GM19328 (cell line): ENCODE measurements around the gene CHTOP.
"Not testable (repeated sequence)": the region's sequence is repeated elsewhere in the genome, so short reads cannot be mapped to it uniquely, and the experiment has no call there.

Source experiments
- ATAC-seq: cut with Tn5 transposase; IDR thresholded peaks from one replicate; pipeline ENCODE4 v1.9.1; 2021; ENCODE audit warnings: mild to moderate bottlenecking, moderate library complexity; ENCODE audit not compliant: unreplicated experiment

Gene CHTOP

DNA sequence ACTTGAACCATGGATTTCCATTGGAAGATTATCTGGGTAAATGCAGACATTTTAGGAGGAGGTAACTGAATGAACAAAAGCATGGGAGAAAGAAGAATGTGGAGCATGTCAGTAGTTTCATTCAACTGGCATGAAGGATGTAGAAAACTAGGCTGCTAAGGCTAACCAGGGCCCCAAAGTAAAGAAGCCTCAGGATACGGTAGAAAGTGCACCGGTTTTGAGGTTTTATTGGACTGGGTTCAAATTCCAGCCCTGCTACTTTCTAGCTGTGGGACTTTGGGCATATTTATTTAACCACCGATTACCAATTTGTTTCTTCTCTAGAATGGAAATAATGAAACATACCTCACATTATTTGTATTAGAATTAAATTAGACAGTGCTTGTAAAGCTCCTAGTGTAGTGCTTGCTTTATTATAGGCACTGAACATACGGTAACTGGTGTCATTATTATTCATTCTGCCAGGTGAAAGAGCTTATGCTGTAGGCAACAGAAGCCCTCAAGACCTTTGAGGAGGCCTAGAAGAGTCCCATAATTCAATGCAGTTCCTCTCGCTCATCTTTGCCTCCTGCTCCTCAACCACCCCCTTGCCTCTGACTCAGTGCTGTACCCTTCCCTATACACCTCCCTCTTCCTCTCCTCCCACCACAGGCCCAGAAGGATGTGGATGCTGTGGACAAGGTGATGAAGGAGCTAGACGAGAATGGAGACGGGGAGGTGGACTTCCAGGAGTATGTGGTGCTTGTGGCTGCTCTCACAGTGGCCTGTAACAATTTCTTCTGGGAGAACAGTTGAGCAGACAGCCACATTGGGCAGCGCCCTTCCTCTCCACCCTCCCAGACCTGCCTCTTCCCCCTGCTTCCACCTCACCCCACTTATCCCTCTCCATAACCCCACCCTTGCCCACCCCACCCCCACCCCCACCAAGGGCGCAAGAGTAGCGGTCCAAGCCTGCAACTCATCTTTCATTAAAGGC, 2.5 kb upstream of the CHTOP start:
- no peak for ATAC-seq

DNA sequence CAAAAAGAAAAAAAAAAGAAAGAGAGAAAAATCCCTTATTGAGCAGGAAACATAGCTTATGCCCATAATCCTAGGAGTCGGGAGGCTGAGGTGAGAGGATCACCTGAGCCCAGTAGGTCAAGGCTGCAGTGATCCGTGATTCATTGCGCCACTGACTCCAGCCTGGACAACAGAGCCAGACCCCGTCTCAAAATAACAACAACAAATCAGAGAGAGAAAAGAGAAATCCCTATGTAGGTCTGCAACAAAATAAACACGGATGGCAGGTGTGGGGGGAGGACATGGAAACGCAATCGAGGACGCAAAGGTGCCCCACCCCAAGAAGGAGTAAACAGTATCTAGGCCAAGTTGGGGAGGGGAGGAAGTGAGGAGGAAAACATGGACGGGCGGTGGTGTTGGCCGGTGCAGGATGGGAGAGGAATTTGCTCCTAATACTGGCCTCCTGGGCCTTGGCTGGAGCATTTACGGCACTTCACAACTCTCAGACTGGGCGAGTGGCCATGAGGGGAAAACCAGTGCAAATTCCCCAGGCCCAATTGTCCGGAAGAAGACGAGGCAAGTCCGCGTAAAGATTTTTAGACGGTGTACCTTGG, 609 bp upstream of the CHTOP start:
- no peak for ATAC-seq

DNA sequence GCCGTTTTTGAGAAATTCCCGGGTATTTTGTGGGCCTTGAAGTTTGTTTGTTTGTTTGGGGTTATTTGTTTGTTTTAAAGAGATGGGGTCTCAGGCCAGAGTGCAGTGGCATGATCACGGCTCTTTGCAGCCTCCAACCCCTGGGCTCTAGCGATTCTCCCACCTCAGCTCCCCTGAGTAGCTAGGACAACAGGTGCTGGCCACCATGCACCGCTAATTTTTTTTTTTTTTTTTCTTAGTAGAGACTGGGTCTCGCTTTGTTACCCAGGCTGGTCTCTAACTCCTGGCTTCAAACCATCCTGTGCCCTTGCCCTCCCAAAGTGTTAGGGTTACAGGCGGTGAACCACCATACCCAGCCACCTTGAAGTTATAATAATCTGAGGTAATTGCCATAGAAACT, 2.0 kb downstream of the CHTOP start:
- ATAC-seq = no peak

GRCh38 chr1:153636312-153636711, 2.4 kb downstream of the CHTOP start:
- ATAC-seq = no peak

GRCh38 chr1:153638261-153638660, 4.4 kb downstream of the CHTOP start:
- no peak for ATAC-seq

DNA sequence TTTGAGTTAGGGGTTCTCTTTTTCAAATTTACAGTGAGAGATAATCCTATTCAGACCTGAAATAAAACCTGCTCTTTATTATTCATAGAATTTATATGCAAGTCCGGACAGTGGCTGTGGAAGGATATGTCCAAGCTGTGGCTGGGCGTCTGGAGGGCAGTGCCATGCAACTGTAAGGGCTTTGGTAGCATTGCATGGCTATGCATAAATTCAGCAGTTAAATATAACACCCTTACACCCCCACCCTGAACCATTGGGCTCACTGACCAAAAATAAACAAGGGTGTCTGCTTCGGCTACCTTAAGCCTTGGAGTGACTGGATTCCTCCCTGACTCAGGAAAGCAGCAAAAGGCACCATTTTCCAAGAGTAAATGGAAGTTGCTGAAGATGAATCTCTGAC, 5.4 kb downstream of the CHTOP start:
- ATAC-seq = no peak

GRCh38 chr1:153640213-153640612, 6.3 kb downstream of the CHTOP start:
- not testable (repeated sequence) for ATAC-seq

DNA sequence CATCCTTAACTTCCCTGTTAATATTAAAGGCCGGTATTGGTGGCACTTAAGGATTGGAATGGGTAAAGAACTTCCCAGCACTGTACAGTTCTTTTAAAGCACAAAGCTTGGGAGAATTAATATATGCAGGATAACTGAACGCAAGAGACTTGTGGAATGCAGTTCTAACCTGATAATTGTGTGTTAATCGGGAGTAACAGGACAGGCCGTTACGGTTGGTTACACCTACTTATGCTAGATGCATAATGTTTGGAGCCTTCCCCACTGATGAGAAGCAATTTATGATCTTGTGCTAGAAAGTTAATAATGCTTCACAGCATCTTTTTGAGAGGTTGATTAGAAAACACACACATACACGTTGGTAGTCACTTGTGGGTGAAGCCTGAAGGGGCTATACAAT, 7.0 kb downstream of the CHTOP start:
- ATAC-seq = no peak

- no peak for ATAC-seq
Measured at GRCh38 chr1:153642161-153642560, 8.3 kb downstream of the CHTOP start.

DNA sequence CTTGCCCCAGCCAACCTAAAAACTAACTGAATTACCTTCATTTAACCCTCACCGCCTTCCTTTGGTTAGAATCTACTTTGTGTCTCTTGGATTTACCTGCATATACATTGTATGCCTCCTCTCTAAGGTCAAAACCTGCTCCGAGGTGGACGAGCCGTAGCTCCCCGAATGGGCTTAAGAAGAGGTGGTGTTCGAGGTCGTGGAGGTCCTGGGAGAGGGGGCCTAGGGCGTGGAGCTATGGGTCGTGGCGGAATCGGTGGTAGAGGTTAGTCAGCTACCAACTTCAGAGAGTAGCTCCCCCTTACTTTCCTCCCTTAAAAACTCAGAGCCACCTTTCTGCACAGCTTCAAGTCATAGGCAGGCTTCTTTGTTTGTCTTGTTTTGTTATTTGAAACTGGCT, 9.2 kb downstream of the CHTOP start:
- no peak for ATAC-seq

- ATAC-seq = no peak
Measured at GRCh38 chr1:153643816-153644215, 9.9 kb downstream of the CHTOP start.

GRCh38 chr1:153646672-153647345, 12.9 kb downstream of the CHTOP start:
- no peak for ATAC-seq

DNA sequence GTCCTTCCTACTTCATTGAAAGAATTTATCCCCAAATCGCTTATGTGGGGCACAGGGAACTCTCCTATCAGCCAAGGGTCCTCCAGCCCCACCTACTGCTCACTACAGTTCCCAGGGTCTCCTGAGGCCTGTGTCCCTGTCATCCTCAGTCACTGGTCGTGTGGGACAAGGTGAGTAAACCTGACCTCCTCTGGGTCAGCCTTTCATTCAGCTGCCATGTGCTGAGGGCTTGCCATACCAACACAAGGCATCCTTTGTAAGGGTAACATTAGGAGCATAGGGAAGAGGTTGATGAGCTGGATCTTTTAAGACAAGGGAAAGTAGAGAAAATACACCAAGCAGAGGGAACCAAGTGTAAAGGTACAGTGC, 13.5 kb downstream of the CHTOP start:
- ATAC-seq = no peak

DNA sequence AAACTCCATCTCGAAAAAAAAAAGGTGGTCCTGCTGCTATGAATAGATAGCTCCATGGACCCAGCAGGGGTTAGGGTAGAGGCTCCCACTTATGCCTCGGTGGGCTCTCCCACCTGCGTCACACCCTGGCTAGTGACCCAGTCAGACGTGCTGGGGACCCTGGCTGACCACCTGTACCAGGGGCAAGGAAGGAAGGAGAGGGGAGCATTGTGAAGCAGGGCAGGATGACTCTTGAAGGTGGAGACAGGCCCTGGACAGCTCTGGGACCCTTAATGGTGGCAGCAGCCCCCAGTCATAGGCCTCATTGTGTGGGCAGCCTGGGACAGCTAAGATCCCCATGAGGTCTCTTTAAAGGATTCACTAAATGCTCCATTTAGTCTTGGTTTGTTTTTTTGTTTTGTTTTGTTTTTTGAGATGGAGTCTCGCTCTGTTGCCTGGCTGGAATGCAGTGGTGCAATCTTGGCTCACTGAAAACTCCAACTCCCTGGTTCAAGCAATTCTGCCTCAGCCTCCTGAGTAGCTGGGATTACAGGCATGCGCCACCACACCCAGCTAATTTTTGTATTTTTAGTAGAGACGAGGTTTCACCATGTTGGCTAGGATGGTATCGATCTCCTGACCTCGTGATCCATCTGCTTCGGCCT, 14.3 kb downstream of the CHTOP start:
- no peak for ATAC-seq

DNA sequence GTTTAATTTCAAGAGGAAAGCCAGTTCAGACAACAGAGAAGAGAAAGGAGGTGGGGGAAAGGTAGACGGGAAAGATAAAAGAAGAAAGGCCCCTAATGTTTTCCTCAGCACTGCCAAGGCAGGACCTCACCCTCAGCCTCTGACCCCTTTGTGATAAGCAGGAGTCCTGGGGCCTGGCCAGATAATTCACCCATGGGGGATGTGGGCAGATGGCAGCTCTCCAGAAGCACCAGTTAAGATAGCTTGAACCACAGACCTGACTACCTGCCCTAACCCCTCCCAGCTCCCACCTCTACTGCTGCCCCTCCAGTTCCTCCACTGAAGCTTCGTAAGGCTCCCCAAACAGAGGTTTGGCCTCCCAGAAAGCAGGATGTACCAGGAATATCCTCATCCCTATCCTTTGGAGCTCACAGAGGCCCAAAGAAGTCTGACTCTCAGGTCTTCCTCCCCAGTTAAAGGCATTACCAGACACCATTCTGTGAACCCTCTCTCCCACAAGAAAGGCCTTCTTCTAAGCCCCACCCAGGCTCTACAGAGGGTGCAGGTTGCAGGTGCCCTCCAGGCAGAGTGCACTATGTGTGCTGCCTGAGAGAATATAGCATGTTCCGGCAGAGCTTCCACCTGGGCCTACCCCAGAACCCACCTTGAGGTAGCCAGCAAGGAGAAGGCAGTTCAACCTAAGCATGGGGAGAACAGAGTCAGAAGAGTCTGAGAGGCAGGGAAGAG, 15.4 kb downstream of the CHTOP start:
- ATAC-seq = no peak

GRCh38 chr1:153649863-153650235, 16.0 kb downstream of the CHTOP start:
- ATAC-seq = no peak

- no peak for ATAC-seq
Measured at GRCh38 chr1:153651771-153652170, 17.9 kb downstream of the CHTOP start.

GRCh38 chr1:153652805-153653500, 19.1 kb downstream of the CHTOP start:
- ATAC-seq = no peak

- ATAC-seq = no peak
Measured at GRCh38 chr1:153655333-153655732, 21.5 kb downstream of the CHTOP start.
